Right renal cortex interstitium (tissue), 3 donors: ENCODE measurements around the gene ZHX3. TPM values are rescaled to one million over a fixed set of nuclear protein-coding genes. Genes with fewer than 3 reads are reported as not detected.

Experiments used
- DNase-seq, 3 donors: peaks; one replicate each; pipeline ENCODE4 v3.0.0-alpha.2; 2013; ENCODE audit warnings: low read depth in 3 of 3, low spot score in 2 of 3
- polyA plus RNA-seq, 3 donors: library from polyadenylated mRNA; unstranded; fragments of 120-200 nt; gene quantifications; one replicate each; pipeline ENCODE4 v1.2.1, GENCODE V29; 2013; ENCODE audit not compliant: insufficient read length in 3 of 3

Gene ZHX3
- polyA plus RNA-seq, 3 donors, result 20.0 to 25.8 (median 24.3) TPM

- no peak for DNase-seq
These were observed 38.2 kb upstream of the ZHX3 start for GRCh38 chr20:41355598-41356203.

- DNase-seq, result no peak
These were observed 37.7 kb upstream of the ZHX3 start for GRCh38 chr20:41355192-41355591.

- DNase-seq, result no peak
These were observed 36.0 kb upstream of the ZHX3 start for GRCh38 chr20:41353530-41353929.

GRCh38 chr20:41352666-41353065 is 35.1 kb upstream of the ZHX3 start:
- no peak for DNase-seq

- DNase-seq, result no peak
These were observed 34.6 kb upstream of the ZHX3 start for GRCh38 chr20:41352106-41352505.

- no peak for DNase-seq
These were observed 33.0 kb upstream of the ZHX3 start for GRCh38 chr20:41350408-41350962.

- DNase-seq, result no peak
These were observed 32.4 kb upstream of the ZHX3 start for GRCh38 chr20:41349943-41350342.

GRCh38 chr20:41349266-41349665 is 31.7 kb upstream of the ZHX3 start:
- DNase-seq, result no peak

- DNase-seq, result no peak
These were observed 31.1 kb upstream of the ZHX3 start for GRCh38 chr20:41348430-41349172.

- DNase-seq, result no peak
These were observed 30.2 kb upstream of the ZHX3 start for GRCh38 chr20:41347523-41348429.

- DNase-seq, result no peak
These were observed 28.2 kb upstream of the ZHX3 start for GRCh38 chr20:41345729-41346067.

- DNase-seq, result no peak
These were observed 27.6 kb upstream of the ZHX3 start for GRCh38 chr20:41344938-41345728.

GRCh38 chr20:41344477-41344876 is 26.9 kb upstream of the ZHX3 start:
- no peak for DNase-seq

- DNase-seq, result no peak
These were observed 25.2 kb upstream of the ZHX3 start for GRCh38 chr20:41342474-41343464.

- DNase-seq, result no peak
These were observed 23.0 kb upstream of the ZHX3 start, which contains the start of gene LPIN3 for GRCh38 chr20:41340327-41341055. Gene LPIN3, plus strand, starts transcription at chr20:41340821. Its CDS starts 4,983 bp downstream, at chr20:41345804.

- DNase-seq, result no peak
These were observed 22.4 kb upstream of the ZHX3 start for GRCh38 chr20:41339957-41340326.

GRCh38 chr20:41336711-41337492 is 19.4 kb upstream of the ZHX3 start:
- DNase-seq, result no peak

GRCh38 chr20:41335591-41335990 is 18.1 kb upstream of the ZHX3 start:
- DNase-seq, result no peak
